Endodermal cell (in vitro differentiated cells): Measurements from ENCODE around the gene ZNF48. TPM values are rescaled to one million over a fixed set of nuclear protein-coding genes. Genes with fewer than 3 reads are reported as not detected.

Experiments used
- DNase-seq: peaks from one replicate; pipeline ENCODE4 v3.0.0-alpha.2; 2017
- H3K27ac ChIP-seq: 2 replicates; pipeline ENCODE4 v1.5.1; 2013; ENCODE audit warnings: mild to moderate bottlenecking, low read depth, low read length, moderate library complexity
- H3K27me3 ChIP-seq: 2 replicates; pipeline ENCODE4 v1.6.1; 2013; ENCODE audit warnings: mild to moderate bottlenecking, low read length, moderate library complexity; ENCODE audit not compliant: insufficient read depth, control insufficient read depth, poor library complexity, severe bottlenecking
- H3K36me3 ChIP-seq: 2 replicates; pipeline ENCODE4 v1.7.0; 2013; ENCODE audit warnings: mild to moderate bottlenecking, low read length, moderate library complexity; ENCODE audit not compliant: control insufficient read depth, insufficient read depth
- H3K4me1 ChIP-seq: one replicate; pipeline ENCODE4 v1.7.0; 2013; ENCODE audit warnings: low read length; ENCODE audit not compliant: control insufficient read depth, insufficient read depth
- H3K4me3 ChIP-seq: 2 replicates; pipeline ENCODE4 v1.5.1; 2013; ENCODE audit warnings: mild to moderate bottlenecking, low read length, moderate library complexity
- H3K9ac ChIP-seq: 2 replicates; pipeline ENCODE4 v1.6.1; 2013; ENCODE audit warnings: mild to moderate bottlenecking, low read length, moderate library complexity; ENCODE audit not compliant: poor library complexity, severe bottlenecking; ENCODE audit errors: extremely low read depth
- H3K9me3 ChIP-seq: 2 replicates; pipeline ENCODE4 v1.6.1; 2013; ENCODE audit warnings: mild to moderate bottlenecking, low read length, moderate library complexity; ENCODE audit not compliant: control insufficient read depth
- H3K27ac Mint-ChIP-seq: 2 replicates; pipeline ENCODE4 v1.8.0; 2020; ENCODE audit warnings: mixed read lengths
- H3K27me3 Mint-ChIP-seq: 2 replicates; pipeline ENCODE4 v1.8.0; 2021; ENCODE audit warnings: mild to moderate bottlenecking, mixed read lengths; ENCODE audit not compliant: insufficient read depth
- H3K36me3 Mint-ChIP-seq: 2 replicates; pipeline ENCODE4 v1.8.0; 2020; ENCODE audit warnings: low read depth, mixed read lengths
- H3K4me1 Mint-ChIP-seq: 2 replicates; pipeline ENCODE4 v1.8.0; 2020; ENCODE audit warnings: mixed read lengths
- H3K4me3 Mint-ChIP-seq: 2 replicates; pipeline ENCODE4 v1.8.0; 2020; ENCODE audit warnings: mild to moderate bottlenecking, moderate library complexity, mixed read lengths
- H3K9me3 Mint-ChIP-seq: 2 replicates; pipeline ENCODE4 v1.8.0; 2020; ENCODE audit warnings: mild to moderate bottlenecking, mixed read lengths
- CTCF ChIP-seq: fragments of 200-600 bp; sonication (generic); conservative IDR thresholded peaks from 2 replicates; pipeline ENCODE4 v1.5.0; 2021; ENCODE audit warnings: antibody characterized with exemption, mild to moderate bottlenecking
- WGBS, 2 experiments: methylation state at CpG; one replicate each; pipeline versions ENCODE4 v1.1.5 to v1.1.7; 2013; ENCODE audit warnings: missing lambda C conversion rate in 2 of 2, mixed read lengths in 1 of 2; ENCODE audit not compliant: insufficient coverage in 1 of 2, insufficient read length in 1 of 2; 5-methylcytosine and 5-hydroxymethylcytosine counted together
- total RNA-seq, 2 donors: library from RNA; stranded (reverse); fragmentation: NEBNext Ultra II Directional in 1 of 2; extraction: Animal tissue kit (Norgen Biotek cat#: 25700) in 1 of 2; gene quantifications; 2 replicates in 1 of 2; 3 replicates in 1 of 2; pipeline ENCODE4 v1.2.1, GENCODE V29; 2021

ZNF48 gene
- total RNA-seq, 2 donors from 2014 or later, result 40.1 to 58.4 TPM

- Histone ChIP-seq H3K9me3 (no peaks in the 10 kb centered on the region), H3K9ac (no peak overlapping the region), H3K27ac (no peak overlapping the region), H3K36me3 (peaks cover 26% of the 10 kb centered on the region), H3K4me3 (no peak overlapping the region), H3K4me1 (peaks cover 7% of the 10 kb centered on the region), H3K27me3 (no peaks in the 10 kb centered on the region)
- no peaks in the 10 kb centered on the region for H3K9me3 Mint-ChIP-seq
- peaks cover 32% of the 10 kb centered on the region for H3K4me1 Mint-ChIP-seq
- WGBS, 2 experiments, result 96 to 100% methylated on average over 3 to 4 of the region's 4 CpGs
- H3K27me3 Mint-ChIP-seq, result no peaks in the 10 kb centered on the region
- peaks cover 34% of the 10 kb centered on the region for H3K36me3 Mint-ChIP-seq
- TF ChIP-seq CTCF, result no peak
- no peak overlapping the region for H3K4me3 Mint-ChIP-seq
- no peak overlapping the region for H3K27ac Mint-ChIP-seq
- no peak for DNase-seq
Observed at GRCh38 chr16:30366511-30366910, 28.7 kb upstream of the ZNF48 start.

- Mint-ChIP-seq H3K36me3 (peaks cover 27% of the 10 kb centered on the region), H3K9me3 (no peaks in the 10 kb centered on the region), H3K4me1 (peaks cover 36% of the 10 kb centered on the region), H3K27me3 (no peaks in the 10 kb centered on the region), H3K27ac (no peak overlapping the region), H3K4me3 (peak overlapping the region; percentile 70)
- no peaks in the 10 kb centered on the region for H3K27me3 ChIP-seq
- H3K36me3 ChIP-seq, result peaks cover 26% of the 10 kb centered on the region
- WGBS, 2 experiments, result 94 to 98% methylated on average over 8 to 10 of the region's 10 CpGs
- H3K4me3 ChIP-seq, result peak overlapping the region; percentile 93
- H3K9me3 ChIP-seq, result no peaks in the 10 kb centered on the region
- no peak for DNase-seq
- no peak overlapping the region for H3K27ac ChIP-seq
- no peak for TF ChIP-seq CTCF
- peaks cover 7% of the 10 kb centered on the region for H3K4me1 ChIP-seq
- no peak overlapping the region for H3K9ac ChIP-seq
Observed at GRCh38 chr16:30367349-30368009, 27.7 kb upstream of the ZNF48 start.

GRCh38 chr16:30368122-30368791 lies 27.0 kb upstream of the ZNF48 start:
- Histone ChIP-seq H3K4me1 (peaks cover 7% of the 10 kb centered on the region), H3K4me3 (peak overlapping the region; percentile 93), H3K27ac (no peak overlapping the region), H3K9ac (peak overlapping the region; percentile 38), H3K27me3 (no peaks in the 10 kb centered on the region), H3K36me3 (peaks cover 22% of the 10 kb centered on the region), H3K9me3 (no peaks in the 10 kb centered on the region)
- no peak for TF ChIP-seq CTCF
- Mint-ChIP-seq H3K27ac (no peak overlapping the region), H3K27me3 (no peaks in the 10 kb centered on the region), H3K36me3 (peaks cover 22% of the 10 kb centered on the region), H3K4me1 (peaks cover 36% of the 10 kb centered on the region), H3K4me3 (peak overlapping the region; percentile 70), H3K9me3 (no peaks in the 10 kb centered on the region)
- peak; percentile 51 for DNase-seq
- WGBS, 2 experiments, result 54 to 56% methylated on average over 2 to 8 of the region's 8 CpGs
